Skeletal muscle tissue (tissue), 4 donors: ENCODE measurements around the gene NRL. TPM values are rescaled to one million over a fixed set of nuclear protein-coding genes. Genes with fewer than 3 reads are reported as not detected.

Experiments
- H3K27ac ChIP-seq: one replicate; pipeline ENCODE4 v1.7.0; 2013; ENCODE audit warnings: mild to moderate bottlenecking, low read depth, low read length, inconsistent platforms
- H3K27me3 ChIP-seq, 3 donors: one replicate each; pipeline ENCODE4 v1.7.0; 2013; ENCODE audit warnings: low read length in 3 of 3; ENCODE audit not compliant: control insufficient read depth in 3 of 3, insufficient read depth in 3 of 3
- H3K36me3 ChIP-seq, 3 donors: one replicate each; pipeline ENCODE4 v1.7.0; 2013; ENCODE audit warnings: low read length in 3 of 3; ENCODE audit not compliant: control insufficient read depth in 3 of 3, insufficient read depth in 3 of 3
- H3K4me1 ChIP-seq, 3 donors: one replicate each; pipeline ENCODE4 v1.7.0; 2013; ENCODE audit warnings: low read length in 3 of 3, mild to moderate bottlenecking in 3 of 3; ENCODE audit not compliant: control insufficient read depth in 3 of 3, insufficient read depth in 3 of 3
- H3K4me3 ChIP-seq, 3 donors: one replicate each; pipeline ENCODE4 v1.7.0; 2013; ENCODE audit warnings: low read length in 3 of 3
- H3K9ac ChIP-seq, 3 donors: one replicate each; pipeline ENCODE4 v1.7.0; 2013; ENCODE audit warnings: low read length in 3 of 3, mild to moderate bottlenecking in 3 of 3, moderate library complexity in 2 of 3, low read depth in 1 of 3
- H3K9me3 ChIP-seq, 3 donors: one replicate each; pipeline ENCODE4 v1.7.0; 2013; ENCODE audit warnings: low read length in 3 of 3; ENCODE audit not compliant: control insufficient read depth in 3 of 3
- total RNA-seq: library from RNA; depleted of rRNA; stranded (reverse); fragments of >200 nt; gene quantifications from one replicate; pipeline ENCODE4 v1.2.3, GENCODE V29; 2014
- donor health status: Osteomylitis.

NRL gene
- total RNA-seq, 1 donor from 2014 or later, result 2.1 TPM

- Histone ChIP-seq H3K9ac (peak overlapping the region; percentile 76 to 92 (median 86)), H3K27me3 (no peaks in the 10 kb centered on the region), H3K4me3 (peak overlapping the region; percentile 77 to 87 (median 82)), H3K4me1 (peaks cover 54 to 72% (median 63%) of the 10 kb centered on the region in 3 donors), H3K9me3 (no peaks in the 10 kb centered on the region), H3K36me3 (peaks cover 24 to 32% (median 29%) of the 10 kb centered on the region in 3 donors), H3K27ac (peak overlapping the region; percentile 88)
Measured at GRCh38 chr14:24136684-24137528, 22.2 kb upstream of the NRL start.

- H3K9ac ChIP-seq, result peak within 1 kb of the TSS; percentile 76 to 92 (median 86)
- H3K36me3 ChIP-seq, result peaks cover 24 to 32% (median 29%) of the 10 kb centered on the region in 3 donors
- peak within 1 kb of the TSS; percentile 77 to 87 (median 82) for H3K4me3 ChIP-seq
- no peaks in the 10 kb centered on the region for H3K9me3 ChIP-seq
- no peaks in the 10 kb centered on the region for H3K27me3 ChIP-seq
- H3K27ac ChIP-seq, result peak within 1 kb of the TSS; percentile 88
- H3K4me1 ChIP-seq, result peaks cover 56 to 71% (median 65%) of the 10 kb centered on the region in 3 donors
Measured at GRCh38 chr14:24135834-24136683, 21.3 kb upstream of the NRL start, which contains the start of gene PSME1. TSS of gene PSME1 (plus strand) at chr14:24136194. CDS start at chr14:24136263, 69 bp downstream.

- Histone ChIP-seq H3K9ac (peak overlapping the region; percentile 74 to 83 (median 75)), H3K4me1 (peaks cover 60 to 70% (median 67%) of the 10 kb centered on the region in 3 donors), H3K27me3 (no peaks in the 10 kb centered on the region), H3K36me3 (peaks cover 24 to 32% (median 29%) of the 10 kb centered on the region in 3 donors), H3K27ac (peak overlapping the region; percentile 88), H3K9me3 (no peaks in the 10 kb centered on the region), H3K4me3 (peak overlapping the region; percentile 72 to 87 (median 82))
Measured at GRCh38 chr14:24135584-24135833, 20.8 kb upstream of the NRL start.

- Histone ChIP-seq H3K27me3 (no peaks in the 10 kb centered on the region), H3K36me3 (peaks cover 14 to 24% (median 19%) of the 10 kb centered on the region in 3 donors), H3K4me3 (no peak overlapping the region), H3K4me1 (peaks cover 53 to 66% (median 58%) of the 10 kb centered on the region in 3 donors), H3K9me3 (no peaks in the 10 kb centered on the region), H3K27ac (no peak overlapping the region), H3K9ac (no peak overlapping the region)
Measured at GRCh38 chr14:24133735-24134134, 19.0 kb upstream of the NRL start.

- H3K9ac ChIP-seq, result peak overlapping the region; percentile 82 to 96 (median 82)
- peaks cover 46 to 59% (median 51%) of the 10 kb centered on the region in 3 donors for H3K4me1 ChIP-seq
- H3K36me3 ChIP-seq, result peaks cover 7 to 17% (median 11%) of the 10 kb centered on the region in 3 donors
- no peaks in the 10 kb centered on the region for H3K9me3 ChIP-seq
- peak overlapping the region; percentile 96 for H3K27ac ChIP-seq
- no peaks in the 10 kb centered on the region for H3K27me3 ChIP-seq
- peak overlapping the region; percentile 70 to 88 (median 87) for H3K4me3 ChIP-seq
Measured at GRCh38 chr14:24132976-24133375, 18.2 kb upstream of the NRL start.

- peak overlapping the region; percentile 70 to 88 (median 87) for H3K4me3 ChIP-seq
- no peaks in the 10 kb centered on the region for H3K27me3 ChIP-seq
- peak overlapping the region; percentile 82 to 96 (median 82) for H3K9ac ChIP-seq
- H3K36me3 ChIP-seq, result peaks cover 0 to 9% (median 3%) of the 10 kb centered on the region in 3 donors
- peaks cover 39 to 51% (median 43%) of the 10 kb centered on the region in 3 donors for H3K4me1 ChIP-seq
- H3K27ac ChIP-seq, result peak overlapping the region; percentile 96
- no peaks in the 10 kb centered on the region for H3K9me3 ChIP-seq
Measured at GRCh38 chr14:24132061-24132685, 17.4 kb upstream of the NRL start.

GRCh38 chr14:24131549-24131966 lies 16.8 kb upstream of the NRL start:
- Histone ChIP-seq H3K4me1 (peaks cover 33 to 44% (median 37%) of the 10 kb centered on the region in 3 donors), H3K4me3 (peak overlapping the region; percentile 70 to 88 (median 87)), H3K27me3 (no peaks in the 10 kb centered on the region), H3K27ac (peak overlapping the region; percentile 96), H3K36me3 (peaks cover 0 to 9% (median 0%) of the 10 kb centered on the region in 3 donors), H3K9me3 (no peaks in the 10 kb centered on the region), H3K9ac (peak overlapping the region; percentile 82 to 96 (median 82))

- Histone ChIP-seq H3K9me3 (no peaks in the 10 kb centered on the region), H3K4me3 (peak overlapping the region; percentile 69 to 87 (median 78)), H3K9ac (peak overlapping the region; percentile 82 to 96 (median 82)), H3K36me3 (peaks cover 0 to 9% (median 0%) of the 10 kb centered on the region in 3 donors), H3K27ac (peak overlapping the region; percentile 96), H3K4me1 (peaks cover 31 to 41% (median 34%) of the 10 kb centered on the region in 3 donors), H3K27me3 (no peaks in the 10 kb centered on the region)
Measured at GRCh38 chr14:24130717-24131548, 16.2 kb upstream of the NRL start.

- peak within 1 kb of the TSS; percentile 82 to 96 (median 82) for H3K9ac ChIP-seq
- peak within 1 kb of the TSS; percentile 70 to 88 (median 87) for H3K4me3 ChIP-seq
- H3K9me3 ChIP-seq, result no peaks in the 10 kb centered on the region
- no peaks in the 10 kb centered on the region for H3K27me3 ChIP-seq
- H3K4me1 ChIP-seq, result peaks cover 27 to 37% (median 30%) of the 10 kb centered on the region in 3 donors
- H3K36me3 ChIP-seq, result peaks cover 0 to 9% (median 0%) of the 10 kb centered on the region in 3 donors
- peak within 1 kb of the TSS; percentile 96 for H3K27ac ChIP-seq
Measured at GRCh38 chr14:24130380-24130716, 15.6 kb upstream of the NRL start, which contains the start of gene FITM1. TSS of gene FITM1 (plus strand) at chr14:24130659. CDS start at chr14:24131564, 905 bp downstream.
